Stomach (tissue), 4 donors: ENCODE data around the gene NEMP1.

Source experiments
- CTCF ChIP-seq, 7 experiments: fragments of 450-650 bp in 4 of 7; fragments of 200-600 bp in 3 of 7; sonication (generic) in 3 of 7; IDR thresholded peaks; one replicate each; pipeline ENCODE4 v1.5.1; 2016 to 2019; ENCODE audit warnings: antibody characterized with exemption in 7 of 7, control low read depth in 2 of 7, mild to moderate bottlenecking in 1 of 7
- POLR2A ChIP-seq, 4 donors: fragments of 450-650 bp; IDR thresholded peaks; one replicate each; pipeline ENCODE4 v1.6.1; 2016; ENCODE audit warnings: antibody characterized with exemption in 4 of 4, control low read depth in 2 of 4, mild to moderate bottlenecking in 1 of 4, moderate library complexity in 1 of 4
- POLR2AphosphoS5 ChIP-seq, 3 donors: sonication (generic); formaldehyde crosslinking; IDR thresholded peaks; one replicate each; pipeline ENCODE4 v1.6.1; 2016; ENCODE audit warnings: antibody characterized with exemption in 3 of 3

- no peak for TF ChIP-seq CTCF (IDR thresholded peaks at IDR 0.05)
- no peak for TF ChIP-seq POLR2AphosphoS5 (IDR thresholded peaks at IDR 0.05)
- no peak for TF ChIP-seq POLR2A (IDR thresholded peaks at IDR 0.05)
Measured at GRCh38 chr12:57063991-57064685, 14.5 kb downstream of the NEMP1 start.
